ENCODE data around the gene ID2.

Gene ID2

GRCh38 chr2:8729939-8730338, 48.1 kb downstream of the ID2 start:
- Histone ChIP-seq H3K14ac (ENCODE audit: low read length) (no peak overlapping the region), H2BK12ac (ENCODE audit: low read length) (no peak overlapping the region), H3K27me3 (ENCODE audit: control insufficient read depth in 3 of 3, insufficient read depth in 3 of 3, low read depth in 1 of 3, low read length in 3 of 3) (no peaks in the 10 kb centered on the region), H2BK120ac (ENCODE audit: low read depth, low read length) (no peak overlapping the region), H3K79me1 (ENCODE audit: low read depth, low read length) (no peaks in the 10 kb centered on the region), H3K23ac (ENCODE audit: low read depth, low read length, poor library complexity) (no peak overlapping the region), H3K36me3 (replicated peaks in 1 of 2; ENCODE audit: control insufficient read depth in 2 of 2, insufficient read depth in 2 of 2, low read length in 2 of 2) (peaks cover 21 to 69% of the 10 kb centered on the region in 2 donors), H2AK5ac (ENCODE audit: low read depth, low read length) (no peak overlapping the region), H3K18ac (ENCODE audit: low read length) (no peak overlapping the region), H3K4ac (ENCODE audit: low read length) (no peak overlapping the region), H2AFZ (ENCODE audit: low read length) (no peak overlapping the region), H3K4me1 (ENCODE audit: control insufficient read depth in 2 of 2, insufficient read depth in 1 of 2, low read depth in 1 of 2, low read length in 2 of 2) (no peaks in the 10 kb centered on the region), H2BK5ac (ENCODE audit: low read length) (no peak overlapping the region), H3K27ac (replicated peaks; ENCODE audit: low read length) (no peak overlapping the region), H3K4me3 (ENCODE audit: low read length in 2 of 2) (no peak overlapping the region), H4K91ac (ENCODE audit: low read depth, low read length, poor library complexity) (no peak overlapping the region), H4K8ac (ENCODE audit: low read depth, low read length) (no peak overlapping the region), H3K9me3 (replicated peaks in 1 of 2; ENCODE audit: control insufficient read depth in 2 of 2, insufficient read depth in 1 of 2, low read depth in 1 of 2, low read length in 2 of 2) (no peaks in the 10 kb centered on the region), H2BK15ac (ENCODE audit: low read length) (no peak overlapping the region), H3K4me2 (ENCODE audit: insufficient read depth, low read length, poor library complexity, severe bottlenecking) (no peak overlapping the region), H3K9ac (ENCODE audit: low read depth, low read length, poor library complexity) (no peak overlapping the region)
- no peak for DNase-seq (ENCODE audit: low spot score)
- WGBS, 2 donors (ENCODE audit: extremely low coverage in 2 of 2, insufficient read length in 2 of 2, insufficient replicate concordance in 1 of 2) = no CpG with 5 or more reads among the region's 9 CpGs

- Histone ChIP-seq H3K36me3 (replicated peaks in 1 of 2; ENCODE audit: control insufficient read depth in 2 of 2, insufficient read depth in 2 of 2, low read length in 2 of 2) (peaks cover 23 to 86% of the 10 kb centered on the region in 2 donors), H3K27ac (replicated peaks; ENCODE audit: low read length) (no peak overlapping the region), H4K91ac (ENCODE audit: low read depth, low read length, poor library complexity) (no peak overlapping the region), H3K23ac (ENCODE audit: low read depth, low read length, poor library complexity) (peak overlapping the region; percentile 44), H3K18ac (ENCODE audit: low read length) (no peak overlapping the region), H2BK12ac (ENCODE audit: low read length) (no peak overlapping the region), H2AFZ (ENCODE audit: low read length) (no peak overlapping the region), H2AK5ac (ENCODE audit: low read depth, low read length) (no peak overlapping the region), H3K27me3 (ENCODE audit: control insufficient read depth in 3 of 3, insufficient read depth in 3 of 3, low read depth in 1 of 3, low read length in 3 of 3) (no peaks in the 10 kb centered on the region), H3K9ac (ENCODE audit: low read depth, low read length, poor library complexity) (no peak overlapping the region), H3K4me2 (ENCODE audit: insufficient read depth, low read length, poor library complexity, severe bottlenecking) (no peak overlapping the region), H3K9me3 (replicated peaks in 1 of 2; ENCODE audit: control insufficient read depth in 2 of 2, insufficient read depth in 1 of 2, low read depth in 1 of 2, low read length in 2 of 2) (no peaks in the 10 kb centered on the region), H2BK120ac (ENCODE audit: low read depth, low read length) (no peak overlapping the region), H3K4ac (ENCODE audit: low read length) (no peak overlapping the region), H3K4me1 (ENCODE audit: control insufficient read depth in 2 of 2, insufficient read depth in 1 of 2, low read depth in 1 of 2, low read length in 2 of 2) (no peaks in the 10 kb centered on the region), H3K4me3 (ENCODE audit: low read length in 2 of 2) (no peak overlapping the region), H3K79me1 (ENCODE audit: low read depth, low read length) (no peaks in the 10 kb centered on the region), H2BK5ac (ENCODE audit: low read length) (no peak overlapping the region), H3K14ac (ENCODE audit: low read length) (no peak overlapping the region), H2BK15ac (ENCODE audit: low read length) (no peak overlapping the region), H4K8ac (ENCODE audit: low read depth, low read length) (no peak overlapping the region)
- WGBS, 2 donors (ENCODE audit: extremely low coverage in 2 of 2, insufficient read length in 2 of 2, insufficient replicate concordance in 1 of 2) = no CpG with 5 or more reads among the region's 10 CpGs
- no peak for DNase-seq (ENCODE audit: low spot score)
Measured at GRCh38 chr2:8732601-8733000, 50.7 kb downstream of the ID2 start.
